GM10266 (cell line): ENCODE data around the gene MKNK1.

Source experiments
- DNase-seq: peaks from one replicate; pipeline ENCODE4 v3.0.0; 2012; ENCODE audit errors: extremely low spot score
- CTCF ChIP-seq: IDR thresholded peaks from 2 replicates; pipeline ENCODE4 v1.5.1; 2012; ENCODE audit warnings: mild to moderate bottlenecking, low read depth; ENCODE audit not compliant: control insufficient read depth, insufficient read depth; ENCODE audit errors: missing control alignments

The MKNK1 gene

GRCh38 chr1:46596036-46596435 lies 8.0 kb downstream of the MKNK1 start:
- no peak for DNase-seq
- no peak for TF ChIP-seq CTCF

GRCh38 chr1:46595127-46595526 lies 8.9 kb downstream of the MKNK1 start:
- no peak for DNase-seq
- no peak for TF ChIP-seq CTCF

GRCh38 chr1:46594063-46594462 lies 10.0 kb downstream of the MKNK1 start:
- no peak for TF ChIP-seq CTCF
- no peak for DNase-seq

- no peak for TF ChIP-seq CTCF
- DNase-seq: no peak
These were observed 11.2 kb downstream of the MKNK1 start for GRCh38 chr1:46592823-46593222.

- TF ChIP-seq CTCF: no peak
- DNase-seq: no peak
These were observed 14.5 kb downstream of the MKNK1 start for GRCh38 chr1:46589529-46589928.

- TF ChIP-seq CTCF: no peak
- no peak for DNase-seq
These were observed 17.0 kb downstream of the MKNK1 start for GRCh38 chr1:46587069-46587468.

- TF ChIP-seq CTCF: no peak
- no peak for DNase-seq
These were observed 18.6 kb downstream of the MKNK1 start for GRCh38 chr1:46585312-46585938.
